ENCODE measurements around the gene DPP7.
"Not testable (repeated sequence)": the region's sequence is repeated elsewhere in the genome, so short reads cannot be mapped to it uniquely, and the experiment has no call there.

Gene DPP7

GRCh38 chr9:137069508-137070091 is 44.9 kb downstream of the DPP7 start:
- no peak for DNase-seq

GRCh38 chr9:137068539-137069507 is 45.7 kb downstream of the DPP7 start:
- DNase-seq: no peak

- peak; percentile 84 for DNase-seq
Measured at GRCh38 chr9:137067860-137068538, 46.5 kb downstream of the DPP7 start.

GRCh38 chr9:137066096-137066861 is 48.3 kb downstream of the DPP7 start:
- DNase-seq: no peak

GRCh38 chr9:137065336-137065967 is 49.1 kb downstream of the DPP7 start:
- DNase-seq: no peak

GRCh38 chr9:137064880-137065164 is 49.7 kb downstream of the DPP7 start:
- no peak for DNase-seq

- peak; percentile 70 for DNase-seq
Measured at GRCh38 chr9:137064027-137064879, 50.3 kb downstream of the DPP7 start.

GRCh38 chr9:137063311-137064026 is 51.1 kb downstream of the DPP7 start:
- DNase-seq: no peak

- not testable (repeated sequence) for DNase-seq
Measured at GRCh38 chr9:137062798-137063197, 51.7 kb downstream of the DPP7 start.

- DNase-seq: no peak
Measured at GRCh38 chr9:137062384-137062783, 52.1 kb downstream of the DPP7 start.
